GM19023 (cell line): Measurements from ENCODE around the gene PBRM1.
"Not testable (repeated sequence)": the region's sequence is repeated elsewhere in the genome, so short reads cannot be mapped to it uniquely, and the experiment has no call there.

Source experiments
- ATAC-seq: cut with Tn5 transposase; IDR thresholded peaks from one replicate; pipeline ENCODE4 v1.9.1; 2021; ENCODE audit warnings: mild to moderate bottlenecking, moderate library complexity; ENCODE audit not compliant: unreplicated experiment

The PBRM1 gene

DNA sequence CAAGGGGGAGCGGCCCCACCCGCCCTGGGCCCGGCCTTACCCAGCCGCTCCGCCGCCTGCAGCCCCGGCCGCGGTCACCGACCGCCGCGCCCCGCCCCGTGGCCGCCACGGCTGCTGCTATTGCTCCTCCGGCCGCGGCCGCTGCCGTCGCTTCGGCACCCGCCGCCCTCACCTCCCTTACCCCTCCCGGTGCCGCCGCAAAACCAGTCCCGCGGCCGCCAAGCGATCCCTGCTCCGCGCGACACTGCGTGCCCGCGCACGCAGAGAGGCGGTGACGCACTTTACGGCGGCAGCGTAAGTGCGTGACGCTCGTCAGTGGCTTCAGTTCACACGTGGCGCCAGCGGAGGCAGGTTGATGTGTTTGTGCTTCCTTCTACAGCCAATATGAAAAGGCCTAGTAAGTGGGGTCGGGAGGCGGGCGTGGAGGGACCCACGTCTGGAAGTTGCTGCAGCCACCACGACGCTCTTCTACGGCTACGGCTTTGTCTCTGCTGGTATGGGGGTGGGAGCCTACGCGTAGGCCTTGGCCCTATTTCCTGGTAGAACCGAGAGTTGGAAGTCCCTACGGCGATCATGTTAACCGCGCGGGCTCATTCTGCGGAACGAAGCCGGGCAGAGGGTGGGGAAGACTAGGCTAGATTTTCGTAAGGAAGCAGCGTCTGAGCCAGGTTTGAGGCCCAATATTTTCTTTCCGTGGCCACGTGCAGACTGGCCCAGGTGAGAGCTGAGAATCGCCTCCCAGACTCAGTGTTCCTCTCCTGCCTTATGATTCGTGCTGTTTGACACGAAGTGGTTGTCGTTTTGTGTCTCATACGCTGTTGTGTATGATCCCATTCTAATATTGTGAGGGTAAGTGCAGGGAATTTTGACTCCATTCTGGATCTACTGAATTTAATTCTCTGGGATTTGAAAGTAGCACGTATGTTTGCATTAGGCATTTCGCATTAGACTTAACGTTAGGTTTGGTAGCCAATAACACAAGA, at the start of gene PBRM1, which contains the start of gene GNL3:
PBRM1 (minus strand) TSS at position 205 of the 983 bp plus-strand sequence.
GNL3 (plus strand) TSS at position 324 of the 983 bp plus-strand sequence; CDS start at position 385, 61 bp downstream.
- ATAC-seq, result peak; percentile 70

GRCh38 chr3:52733256-52733891, 47.7 kb upstream of the PBRM1 start:
- ATAC-seq, result no peak

DNA sequence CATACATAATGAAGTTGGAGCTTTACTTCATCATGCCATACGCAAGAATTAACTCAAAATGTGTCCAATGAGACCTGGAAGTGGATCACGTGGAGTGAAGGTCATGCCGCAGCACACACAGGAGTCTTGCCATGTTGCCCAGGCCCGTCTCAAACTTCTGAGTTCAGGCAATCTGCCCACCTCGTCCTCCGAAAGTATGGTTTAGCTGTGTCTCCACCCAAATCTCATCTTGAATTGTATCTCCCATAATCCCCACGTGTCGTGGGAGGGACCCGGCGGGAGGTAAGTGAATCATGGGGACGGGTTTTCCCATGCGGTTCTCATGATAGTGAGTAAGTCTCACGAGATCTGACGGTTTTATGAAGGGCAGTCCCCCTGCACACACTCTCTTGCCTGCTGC, 45.9 kb upstream of the PBRM1 start:
- no peak for ATAC-seq

GRCh38 chr3:52730681-52731080, 45.0 kb upstream of the PBRM1 start:
- ATAC-seq, result no peak

DNA sequence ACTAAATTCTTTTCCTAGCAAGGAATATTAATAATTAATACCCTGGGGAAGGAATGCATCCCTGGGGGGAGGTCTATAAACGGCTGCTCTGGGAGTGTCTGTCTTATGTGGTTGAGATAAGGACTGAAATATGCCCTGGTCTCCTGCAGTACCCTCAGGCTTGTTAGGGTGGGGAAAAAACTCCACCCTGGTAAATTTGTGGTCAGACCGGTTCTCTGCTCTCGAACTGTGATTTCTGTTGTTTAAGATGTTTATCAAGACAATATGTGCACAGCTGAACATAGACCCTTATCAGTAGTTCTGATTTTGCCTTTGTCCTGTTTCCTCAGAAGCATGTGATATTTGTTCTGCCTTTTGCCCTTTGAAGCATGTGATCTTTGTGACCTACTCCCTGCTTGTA, 43.0 kb upstream of the PBRM1 start:
- ATAC-seq, result not testable (repeated sequence)

- ATAC-seq, result no peak
These were observed 38.8 kb upstream of the PBRM1 start for GRCh38 chr3:52724511-52724910.

- ATAC-seq, result no peak
These were observed 38.2 kb upstream of the PBRM1 start for GRCh38 chr3:52723935-52724334.

GRCh38 chr3:52722491-52722890, 36.8 kb upstream of the PBRM1 start:
- ATAC-seq, result no peak

DNA sequence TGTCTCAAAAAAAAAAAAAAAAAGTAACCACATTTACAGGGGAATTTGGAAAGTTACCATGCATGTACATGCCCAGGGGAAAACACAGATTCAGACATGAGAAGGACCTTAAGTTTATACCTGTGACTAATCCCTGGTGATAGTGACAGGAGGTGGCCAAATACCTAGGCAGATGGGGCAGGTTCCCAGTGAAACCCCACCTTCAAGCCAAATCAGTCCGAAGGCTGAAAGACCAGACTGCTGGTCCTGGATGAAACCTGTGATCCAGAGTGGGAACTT, 36.0 kb upstream of the PBRM1 start:
- no peak for ATAC-seq

GRCh38 chr3:52721002-52721729, 35.5 kb upstream of the PBRM1 start:
- no peak for ATAC-seq

DNA sequence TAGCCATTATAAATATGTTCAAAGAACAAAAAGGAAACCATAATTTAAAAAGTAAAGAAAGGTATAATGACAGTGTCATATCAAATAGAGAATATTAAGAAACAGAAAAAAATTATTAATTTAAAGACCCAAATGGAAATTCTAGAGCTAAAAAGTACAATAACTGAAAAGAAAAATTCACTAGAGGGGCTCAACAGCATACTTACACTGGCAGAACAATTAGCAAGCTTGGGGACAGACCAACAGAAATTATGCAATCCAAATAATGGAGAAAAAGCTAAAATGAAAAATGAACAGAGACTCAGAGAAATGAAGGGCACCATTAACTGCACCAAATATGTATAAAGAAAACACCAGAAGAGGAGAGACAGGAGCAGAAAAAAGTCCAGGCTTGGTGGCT, 33.9 kb upstream of the PBRM1 start:
- ATAC-seq, result no peak

GRCh38 chr3:52715714-52716305, 30.1 kb upstream of the PBRM1 start:
- no peak for ATAC-seq

DNA sequence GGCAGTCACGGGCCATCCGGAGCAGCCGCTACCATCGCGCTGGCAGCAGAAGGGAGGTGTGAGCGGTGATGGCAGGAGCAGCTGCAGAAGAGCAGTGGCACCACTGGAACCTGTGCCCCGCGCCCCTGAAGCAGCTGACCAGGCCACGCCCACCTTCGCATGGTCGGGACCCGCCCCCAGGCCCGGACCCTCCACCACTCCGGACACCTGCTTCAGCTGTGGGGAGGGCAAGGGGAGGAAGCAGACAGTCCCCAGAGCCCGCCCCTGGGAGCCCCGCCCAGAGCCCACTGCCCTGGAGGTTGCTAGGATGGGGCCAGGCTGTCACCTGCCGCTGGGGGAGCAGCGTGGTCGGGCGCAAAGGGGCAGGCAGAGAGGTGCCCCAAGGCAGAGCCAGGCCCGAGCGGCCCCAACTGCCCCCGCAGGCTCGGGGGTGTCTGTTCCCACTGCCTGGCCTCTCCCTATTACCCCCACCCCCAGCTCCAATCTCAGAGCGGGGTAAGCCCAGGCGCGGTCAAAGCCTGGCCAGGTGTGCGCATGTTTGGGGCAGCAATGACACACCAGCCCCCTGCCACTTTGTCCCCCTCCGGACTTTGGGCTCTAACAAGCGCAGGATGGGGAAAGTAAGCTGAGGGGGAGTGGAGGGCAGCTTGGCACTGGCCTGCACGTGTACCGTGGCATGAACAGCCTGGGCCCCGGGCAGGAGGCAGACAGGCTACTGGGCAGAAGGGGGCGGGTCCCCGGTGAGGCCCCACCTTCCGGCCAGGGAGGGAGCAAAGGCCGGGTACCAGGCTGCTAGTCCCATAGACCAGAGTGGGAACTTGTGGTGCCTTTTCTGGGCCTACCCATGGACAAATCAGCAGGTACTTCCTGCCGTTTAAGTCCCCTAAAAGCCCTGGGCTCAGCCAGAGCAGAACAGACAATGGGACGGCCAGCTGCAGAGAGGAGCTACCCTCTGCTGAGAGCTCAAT, 28.9 kb upstream of the PBRM1 start:
- ATAC-seq, result no peak

GRCh38 chr3:52712291-52713212, 26.8 kb upstream of the PBRM1 start:
- no peak for ATAC-seq

DNA sequence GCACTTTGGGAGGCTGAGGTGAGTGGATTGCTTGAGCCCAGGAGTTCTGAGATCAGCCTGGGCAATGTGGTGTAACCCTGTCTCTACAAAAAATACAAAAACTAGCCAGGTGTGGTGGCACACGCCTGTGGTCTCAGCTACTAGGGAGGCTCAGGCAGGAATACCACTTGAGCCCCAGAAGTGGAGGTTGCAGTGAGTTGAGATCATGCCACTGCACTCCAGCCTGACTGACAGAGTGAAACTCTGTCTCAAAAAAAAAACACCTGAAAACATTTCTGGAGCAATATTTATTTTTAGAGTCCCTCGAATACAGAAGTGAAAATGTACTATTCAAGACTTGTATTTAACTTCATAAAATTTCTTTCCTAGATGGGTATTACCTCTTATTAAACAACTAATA, 24.8 kb upstream of the PBRM1 start:
- ATAC-seq, result no peak

DNA sequence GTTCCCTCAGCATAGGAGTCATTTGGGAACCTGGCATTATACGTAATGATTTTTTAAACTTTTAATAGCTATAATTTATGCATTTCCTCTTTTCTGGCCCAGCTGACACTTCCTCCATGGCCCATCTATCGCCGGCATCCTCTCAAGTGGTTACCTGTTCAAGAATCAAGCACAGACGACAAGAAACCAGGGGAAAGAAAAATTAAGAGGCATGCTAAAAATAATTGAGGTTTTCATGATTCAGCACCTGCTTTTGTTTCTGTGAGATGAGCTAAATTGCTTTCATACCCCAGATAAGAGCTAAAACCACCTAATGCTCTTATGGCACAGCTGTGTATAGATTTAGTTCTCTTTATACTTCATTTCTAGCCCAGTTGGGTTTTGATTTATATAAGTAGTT, 21.9 kb upstream of the PBRM1 start:
- ATAC-seq, result no peak

DNA sequence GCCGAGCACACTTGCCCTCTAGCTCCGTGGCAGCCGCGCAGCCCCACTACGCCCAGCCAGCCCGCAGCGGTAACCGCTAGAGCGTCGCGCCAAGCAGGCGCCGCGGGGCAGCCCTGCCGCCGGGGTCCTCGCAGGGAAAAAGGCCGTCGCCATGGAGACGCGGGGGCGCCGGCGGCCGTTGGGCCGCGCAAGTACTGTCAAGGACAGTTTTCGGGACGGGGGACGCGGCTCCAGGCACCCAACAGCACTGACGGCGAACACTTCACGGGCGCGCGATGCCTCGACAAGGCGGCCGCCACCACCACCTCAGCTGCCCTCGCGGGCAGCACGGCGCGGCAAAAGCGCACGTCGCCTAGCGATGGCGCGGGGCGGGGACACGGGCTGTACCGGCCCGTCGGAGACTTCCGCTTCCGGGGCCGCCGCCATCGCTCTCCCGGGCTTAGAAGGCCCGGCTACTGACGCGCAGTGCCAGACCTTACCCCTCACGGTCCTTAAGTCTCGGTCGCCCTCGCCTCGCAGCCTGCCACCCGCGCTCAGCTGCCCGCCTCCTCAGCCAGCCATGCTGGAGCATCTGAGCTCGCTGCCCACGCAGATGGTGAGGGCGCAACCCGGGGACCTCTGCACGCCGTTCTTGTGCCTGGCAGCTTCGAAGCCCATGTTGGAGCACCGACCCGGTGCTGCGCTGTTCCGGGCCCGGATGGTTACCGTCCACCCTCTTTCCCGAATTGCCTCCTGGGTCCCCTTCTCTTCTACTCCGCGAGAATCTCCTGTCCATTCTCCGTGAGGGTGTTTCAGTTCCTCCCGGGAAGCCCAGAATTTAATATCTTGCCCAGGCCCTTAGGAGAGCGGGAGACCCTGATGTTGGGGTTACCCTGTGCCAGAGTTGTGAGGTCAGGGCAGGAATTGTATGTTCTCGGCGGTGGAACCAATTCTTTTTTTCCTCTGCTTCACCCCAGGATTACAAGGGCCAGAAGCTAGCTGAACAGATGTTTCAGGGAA, 20.3 kb upstream of the PBRM1 start, which contains the start of the genes GLT8D1 and SPCS1:
GLT8D1 (minus strand) TSS at position 104 of the 999 bp plus-strand sequence. CDS start 5,331 bp downstream, outside the sequence.
SPCS1 (plus strand) TSS at position 419 of the 999 bp plus-strand sequence; CDS start at position 560, 141 bp downstream.
- peak; percentile 89 for ATAC-seq

GRCh38 chr3:52705438-52705687, 19.6 kb upstream of the PBRM1 start:
- no peak for ATAC-seq
